ENCODE data around the gene MAP4K4.
"Not testable (repeated sequence)": the region's sequence is repeated elsewhere in the genome, so short reads cannot be mapped to it uniquely, and the experiment has no call there.

Gene MAP4K4

DNA sequence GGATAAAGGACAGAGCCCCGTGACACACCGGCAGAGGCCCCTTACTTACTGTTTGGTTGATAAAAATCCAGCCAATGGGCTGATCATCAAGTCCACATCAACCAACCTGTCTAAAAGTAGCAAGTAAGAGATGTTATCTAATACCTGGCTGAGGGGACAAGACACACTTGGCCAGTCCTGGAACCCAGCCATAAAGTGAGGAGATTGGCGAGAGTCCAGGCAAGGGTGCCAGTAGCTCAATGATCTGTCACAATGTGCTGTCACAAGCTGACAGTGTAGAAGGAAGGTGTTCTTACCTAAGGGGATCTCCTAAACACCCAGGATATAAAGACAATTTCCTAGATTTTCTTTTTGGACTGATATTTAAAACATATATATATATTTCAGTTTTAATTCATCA lies 232.5 kb downstream of the MAP4K4 start:
- no peak for DNase-seq

- no peak for DNase-seq
Measured at GRCh38 chr2:101930847-101931246, 233.3 kb downstream of the MAP4K4 start.

DNA sequence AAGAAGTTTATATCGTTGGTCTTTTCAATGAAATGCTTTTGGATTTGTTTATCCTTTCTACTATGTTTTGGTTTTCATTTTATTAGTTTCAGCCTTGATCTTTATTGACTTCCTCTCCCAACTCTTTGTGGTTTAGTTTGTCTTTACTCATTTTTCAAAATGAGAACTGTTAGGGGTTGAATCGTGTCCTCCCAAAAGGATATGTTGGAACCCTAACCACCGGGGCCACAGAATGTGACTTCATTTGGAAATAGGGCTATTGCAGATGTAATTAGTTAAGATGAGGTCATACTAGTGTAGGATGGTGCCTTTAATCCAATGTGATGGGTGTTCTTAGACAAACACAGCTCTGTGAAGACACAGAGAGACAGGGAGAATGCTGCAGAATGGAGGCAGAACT lies 233.9 kb downstream of the MAP4K4 start:
- DNase-seq, result no peak

- not testable (repeated sequence) for DNase-seq
Measured at GRCh38 chr2:101935764-101936163, 238.3 kb downstream of the MAP4K4 start.

- no peak for DNase-seq
Measured at GRCh38 chr2:101942851-101943250, 245.3 kb downstream of the MAP4K4 start.
